Measurements from ENCODE around the gene ARHGEF35.
"Not testable (repeated sequence)": the region's sequence is repeated elsewhere in the genome, so short reads cannot be mapped to it uniquely, and the experiment has no call there.

ARHGEF35 gene

GRCh38 chr7:144195212-144195872 is at the start of gene ARHGEF35:
Gene ARHGEF35, minus strand, starts transcription at chr7:144195833. Its CDS starts 7,450 bp downstream, at chr7:144188383.
- FAIRE-seq = not testable (repeated sequence)

- FAIRE-seq = not testable (repeated sequence)
These were observed 49.7 kb upstream of the ARHGEF35 start for GRCh38 chr7:144245372-144245771.

GRCh38 chr7:144239365-144239764 is 43.7 kb upstream of the ARHGEF35 start, which contains the start of gene OR2A42:
Gene OR2A42, minus strand, starts transcription at chr7:144239605. Its CDS starts 6,762 bp downstream, at chr7:144232843.
- not testable (repeated sequence) for FAIRE-seq

GRCh38 chr7:144238530-144239082 is 43.0 kb upstream of the ARHGEF35 start:
- FAIRE-seq = not testable (repeated sequence)

- FAIRE-seq = not testable (repeated sequence)
These were observed 37.4 kb upstream of the ARHGEF35 start for GRCh38 chr7:144233039-144233438.

GRCh38 chr7:144231027-144231426 is 35.4 kb upstream of the ARHGEF35 start:
- FAIRE-seq = not testable (repeated sequence)

- not testable (repeated sequence) for FAIRE-seq
These were observed 33.2 kb upstream of the ARHGEF35 start for GRCh38 chr7:144228810-144229209.

- FAIRE-seq = not testable (repeated sequence)
These were observed 31.2 kb upstream of the ARHGEF35 start for GRCh38 chr7:144226866-144227265.

GRCh38 chr7:144223675-144224074 is 28.0 kb upstream of the ARHGEF35 start:
- FAIRE-seq = not testable (repeated sequence)

- not testable (repeated sequence) for FAIRE-seq
These were observed 24.9 kb upstream of the ARHGEF35 start for GRCh38 chr7:144220531-144220930.

- FAIRE-seq = not testable (repeated sequence)
These were observed 23.5 kb upstream of the ARHGEF35 start for GRCh38 chr7:144219149-144219548.

GRCh38 chr7:144218581-144218980 is 22.9 kb upstream of the ARHGEF35 start:
- not testable (repeated sequence) for FAIRE-seq

GRCh38 chr7:144217200-144217599 is 21.6 kb upstream of the ARHGEF35 start:
- not testable (repeated sequence) for FAIRE-seq

GRCh38 chr7:144205306-144205705 is 9.7 kb upstream of the ARHGEF35 start:
- not testable (repeated sequence) for FAIRE-seq

- not testable (repeated sequence) for FAIRE-seq
These were observed 7.5 kb upstream of the ARHGEF35 start for GRCh38 chr7:144203086-144203485.

- FAIRE-seq = not testable (repeated sequence)
These were observed 6.3 kb upstream of the ARHGEF35 start for GRCh38 chr7:144201978-144202377.

- FAIRE-seq = not testable (repeated sequence)
These were observed 3.3 kb upstream of the ARHGEF35 start for GRCh38 chr7:144198934-144199333.

GRCh38 chr7:144194453-144194852 is 1.2 kb downstream of the ARHGEF35 start:
- not testable (repeated sequence) for FAIRE-seq

GRCh38 chr7:144193782-144194181 is 1.9 kb downstream of the ARHGEF35 start:
- not testable (repeated sequence) for FAIRE-seq

- FAIRE-seq = not testable (repeated sequence)
These were observed 7.0 kb downstream of the ARHGEF35 start for GRCh38 chr7:144188578-144189171.

- not testable (repeated sequence) for FAIRE-seq
These were observed 7.8 kb downstream of the ARHGEF35 start for GRCh38 chr7:144187848-144188247.

- FAIRE-seq = not testable (repeated sequence)
These were observed 12.5 kb downstream of the ARHGEF35 start, which contains the start of gene CTAGE4 for GRCh38 chr7:144183166-144183565. Gene CTAGE4, plus strand, starts transcription at chr7:144183466. Its CDS starts 38 bp downstream, at chr7:144183504.

- FAIRE-seq = not testable (repeated sequence)
These were observed 16.5 kb downstream of the ARHGEF35 start for GRCh38 chr7:144179165-144179479.
